HuH-7.5 (cell line): ENCODE data around the gene DYNC1I1.

ENCODE experiments used
- DNase-seq: peaks from one replicate; pipeline ENCODE4 v3.0.0; 2011; ENCODE audit warnings: low spot score

DYNC1I1 gene

DNA sequence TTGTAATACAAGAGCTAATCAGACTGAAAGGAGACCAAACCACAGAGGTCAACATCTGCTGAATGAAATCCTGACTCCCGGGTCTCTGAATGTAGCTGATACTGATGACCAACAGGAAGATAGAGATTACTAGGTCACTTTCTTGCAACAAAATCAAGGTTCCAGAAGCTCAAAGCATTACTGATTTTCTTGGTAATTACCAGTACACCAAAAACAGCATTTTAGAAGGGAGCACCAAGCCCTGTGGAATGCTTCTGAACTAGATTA lies 371.8 kb downstream of the DYNC1I1 start:
- DNase-seq = no peak
